Muscle of leg (tissue), 9 donors: ENCODE data around the gene DAGLA. TPM values are rescaled to one million over a fixed set of nuclear protein-coding genes. Genes with fewer than 3 reads are reported as not detected.

ENCODE experiments used
- polyA plus RNA-seq, 8 donors: library from polyadenylated mRNA; unstranded; fragments of 120-200 nt; gene quantifications; one replicate each; pipeline versions ENCODE4 v1.2.1 to v1.2.3, GENCODE V29; 2013; ENCODE audit warnings: inconsistent platforms in 1 of 8, low replicate concordance in 1 of 8; ENCODE audit not compliant: insufficient read length in 8 of 8, insufficient read depth in 1 of 8
- total RNA-seq: library from RNA; stranded (reverse); fragments of 120-200 nt; gene quantifications from one replicate; pipeline ENCODE4 v1.2.4, GENCODE V29; 2013

DAGLA gene
- total and polyA plus RNA-seq, 9 donors: 2.0 to 6.4 (median 4.7) TPM

Other genes with a start within 250 kb of the DAGLA start
- gene LRRC10B, start 171.6 kb upstream of the DAGLA start, total RNA-seq: 0.13 TPM
- under 1 TPM in 7 of 8 donors, not detected in 1; 0.08 to 0.52 (median 0.18) TPM for gene LRRC10B, start 171.6 kb upstream of the DAGLA start, polyA plus RNA-seq
- 0.93 TPM for gene SYT7, start 99.3 kb upstream of the DAGLA start, total RNA-seq
- 1 to 10 TPM; 2.1 to 2.8 (median 2.4) TPM for gene SYT7, start 99.3 kb upstream of the DAGLA start, polyA plus RNA-seq
- gene MYRF, start 72.2 kb downstream of the DAGLA start, total RNA-seq: 0.49 TPM
- gene MYRF, start 72.2 kb downstream of the DAGLA start, polyA plus RNA-seq: 1 to 10 TPM; 1.2 to 3.3 (median 1.5) TPM
- 152 TPM for gene TMEM258, start 112.2 kb downstream of the DAGLA start, total RNA-seq
- 100 to 1,000 TPM; 124 to 196 (median 137) TPM for gene TMEM258, start 112.2 kb downstream of the DAGLA start, polyA plus RNA-seq
- 14.7 TPM for gene FEN1, start 112.5 kb downstream of the DAGLA start, total RNA-seq
- 10 to 100 TPM; 14.8 to 21.3 (median 19.6) TPM for gene FEN1, start 112.5 kb downstream of the DAGLA start, polyA plus RNA-seq
- 18.8 TPM for gene FADS1, start 136.6 kb downstream of the DAGLA start, total RNA-seq
- gene FADS1, start 136.6 kb downstream of the DAGLA start, polyA plus RNA-seq: 10 to 100 TPM; 17.5 to 33.4 (median 21.2) TPM
- 46.1 TPM for gene FADS2, start 147.9 kb downstream of the DAGLA start, total RNA-seq
- 100 to 1,000 TPM in 4 of 8 donors, 10 to 100 TPM in 4; 70.3 to 130 (median 96.1) TPM for gene FADS2, start 147.9 kb downstream of the DAGLA start, polyA plus RNA-seq
- 32.0 TPM for gene FADS3, start 211.2 kb downstream of the DAGLA start, total RNA-seq
- 10 to 100 TPM; 30.5 to 43.7 (median 39.6) TPM for gene FADS3, start 211.2 kb downstream of the DAGLA start, polyA plus RNA-seq
- 17.3 TPM for gene RAB3IL1, start 237.2 kb downstream of the DAGLA start, total RNA-seq
- gene RAB3IL1, start 237.2 kb downstream of the DAGLA start, polyA plus RNA-seq: 10 to 100 TPM; 26.6 to 38.6 (median 35.5) TPM